ENCODE data around the gene GALNT16.

DNA sequence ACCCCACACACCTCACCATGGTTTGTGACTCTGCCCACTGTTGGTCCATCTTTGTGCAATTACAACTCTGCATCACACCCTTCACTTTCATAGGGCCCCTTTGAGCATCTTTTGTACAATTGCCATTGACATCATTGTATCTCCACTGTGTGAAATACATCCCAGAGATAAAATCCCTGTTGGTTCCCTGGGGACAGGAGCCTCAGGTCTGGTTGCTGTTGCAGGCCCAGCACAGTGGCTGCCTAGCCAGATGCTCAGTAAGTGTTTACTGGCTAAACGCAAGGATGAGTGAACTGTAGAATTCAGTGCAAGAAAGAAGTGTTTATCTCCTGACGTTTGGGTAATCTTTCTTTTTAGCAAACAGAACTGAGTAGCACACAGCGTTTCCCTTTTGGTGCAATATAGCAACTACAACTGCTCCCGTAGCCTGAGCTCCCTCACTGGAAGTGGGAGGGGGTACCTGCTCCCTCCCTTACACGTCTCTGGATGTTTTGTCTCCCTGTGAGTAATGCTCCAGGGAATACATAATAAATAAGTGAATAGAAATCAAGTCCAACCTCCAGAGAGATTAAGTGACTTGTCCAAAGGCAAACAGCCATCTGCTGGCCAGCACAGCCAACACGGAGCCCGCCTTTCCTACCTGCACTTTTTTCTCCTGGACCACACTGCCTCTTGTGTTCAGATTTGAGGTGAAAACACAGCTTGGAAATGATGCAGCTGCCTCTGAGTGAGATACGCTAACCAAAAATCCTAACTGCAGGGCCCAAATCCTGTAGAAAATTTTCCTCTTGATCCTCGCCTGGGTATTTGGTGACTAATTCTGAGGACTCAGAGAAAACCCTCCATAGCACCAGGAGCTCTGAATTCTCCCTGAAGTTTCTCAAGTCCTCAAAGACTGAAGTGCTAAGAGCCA lies 27.4 kb downstream of the GALNT16 start:
- TF ChIP-seq, protein P1, sequence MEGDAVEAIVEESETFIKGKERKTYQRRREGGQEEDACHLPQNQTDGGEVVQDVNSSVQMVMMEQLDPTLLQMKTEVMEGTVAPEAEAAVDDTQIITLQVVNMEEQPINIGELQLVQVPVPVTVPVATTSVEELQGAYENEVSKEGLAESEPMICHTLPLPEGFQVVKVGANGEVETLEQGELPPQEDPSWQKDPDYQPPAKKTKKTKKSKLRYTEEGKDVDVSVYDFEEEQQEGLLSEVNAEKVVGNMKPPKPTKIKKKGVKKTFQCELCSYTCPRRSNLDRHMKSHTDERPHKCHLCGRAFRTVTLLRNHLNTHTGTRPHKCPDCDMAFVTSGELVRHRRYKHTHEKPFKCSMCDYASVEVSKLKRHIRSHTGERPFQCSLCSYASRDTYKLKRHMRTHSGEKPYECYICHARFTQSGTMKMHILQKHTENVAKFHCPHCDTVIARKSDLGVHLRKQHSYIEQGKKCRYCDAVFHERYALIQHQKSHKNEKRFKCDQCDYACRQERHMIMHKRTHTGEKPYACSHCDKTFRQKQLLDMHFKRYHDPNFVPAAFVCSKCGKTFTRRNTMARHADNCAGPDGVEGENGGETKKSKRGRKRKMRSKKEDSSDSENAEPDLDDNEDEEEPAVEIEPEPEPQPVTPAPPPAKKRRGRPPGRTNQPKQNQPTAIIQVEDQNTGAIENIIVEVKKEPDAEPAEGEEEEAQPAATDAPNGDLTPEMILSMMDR (IDR thresholded peaks at IDR 0.05), result no peak
- TF ChIP-seq POLR2A (IDR thresholded peaks at IDR 0.05) (no peak), EP300 (IDR thresholded peaks at IDR 0.05) (no peak)

All from tibial nerve (tissue), 4 donors.